HS-27A (cell line): ENCODE data around the gene TUBG1.
A peak's percentile ranks its signal among the peaks of the same experiment; 100 is the strongest.

Source experiments
- DNase-seq: peaks from one replicate; pipeline ENCODE4 v3.0.0-alpha.2; 2012; ENCODE audit warnings: low read depth, missing footprints

The TUBG1 gene

GRCh38 chr17:42609182-42609813, at the start of gene TUBG1, which contains the start of gene RETREG3:
TUBG1 (plus strand) TSS chr17:42609683; CDS start chr17:42609738, 55 bp downstream.
RETREG3 (minus strand) TSS chr17:42609374; CDS start chr17:42609324, 50 bp downstream.
- DNase-seq, result peak; percentile 90

- no peak for DNase-seq
These were observed 49.2 kb upstream of the TUBG1 start for GRCh38 chr17:42560246-42560645.

- peak; percentile 86 for DNase-seq
These were observed 47.5 kb upstream of the TUBG1 start, which contains the start of gene COASY for GRCh38 chr17:42561897-42562387. COASY (plus strand) TSS chr17:42562148; CDS start chr17:42562623, 475 bp downstream.

- DNase-seq, result no peak
These were observed 46.9 kb upstream of the TUBG1 start for GRCh38 chr17:42562388-42563142.

- no peak for DNase-seq
These were observed 46.4 kb upstream of the TUBG1 start for GRCh38 chr17:42563143-42563509.

GRCh38 chr17:42563543-42563942, 45.9 kb upstream of the TUBG1 start:
- DNase-seq, result no peak

GRCh38 chr17:42563950-42564349, 45.5 kb upstream of the TUBG1 start:
- no peak for DNase-seq

- DNase-seq, result no peak
These were observed 44.5 kb upstream of the TUBG1 start for GRCh38 chr17:42564815-42565522.

GRCh38 chr17:42565523-42566214, 43.8 kb upstream of the TUBG1 start:
- no peak for DNase-seq

GRCh38 chr17:42566215-42566882, 43.1 kb upstream of the TUBG1 start:
- DNase-seq, result no peak

GRCh38 chr17:42566883-42567573, 42.5 kb upstream of the TUBG1 start, which contains the start of gene MLX:
MLX (plus strand) TSS chr17:42567100; CDS start chr17:42567125, 25 bp downstream.
- no peak for DNase-seq

- DNase-seq, result no peak
These were observed 41.0 kb upstream of the TUBG1 start for GRCh38 chr17:42568341-42569111.

GRCh38 chr17:42571435-42572225, 37.9 kb upstream of the TUBG1 start:
- DNase-seq, result no peak

- no peak for DNase-seq
These were observed 36.4 kb upstream of the TUBG1 start for GRCh38 chr17:42573095-42573494.

- no peak for DNase-seq
These were observed 35.0 kb upstream of the TUBG1 start for GRCh38 chr17:42574463-42574862.

GRCh38 chr17:42577140-42577531, 32.3 kb upstream of the TUBG1 start:
- DNase-seq, result no peak

- DNase-seq, result no peak
These were observed 31.8 kb upstream of the TUBG1 start, which contains the start of gene PSMC3IP for GRCh38 chr17:42577532-42578281. PSMC3IP (minus strand) TSS chr17:42577729; CDS start chr17:42577686, 43 bp downstream.

GRCh38 chr17:42578282-42578869, 31.1 kb upstream of the TUBG1 start:
- DNase-seq, result no peak
